ENCODE measurements around the gene COQ2.

DNA sequence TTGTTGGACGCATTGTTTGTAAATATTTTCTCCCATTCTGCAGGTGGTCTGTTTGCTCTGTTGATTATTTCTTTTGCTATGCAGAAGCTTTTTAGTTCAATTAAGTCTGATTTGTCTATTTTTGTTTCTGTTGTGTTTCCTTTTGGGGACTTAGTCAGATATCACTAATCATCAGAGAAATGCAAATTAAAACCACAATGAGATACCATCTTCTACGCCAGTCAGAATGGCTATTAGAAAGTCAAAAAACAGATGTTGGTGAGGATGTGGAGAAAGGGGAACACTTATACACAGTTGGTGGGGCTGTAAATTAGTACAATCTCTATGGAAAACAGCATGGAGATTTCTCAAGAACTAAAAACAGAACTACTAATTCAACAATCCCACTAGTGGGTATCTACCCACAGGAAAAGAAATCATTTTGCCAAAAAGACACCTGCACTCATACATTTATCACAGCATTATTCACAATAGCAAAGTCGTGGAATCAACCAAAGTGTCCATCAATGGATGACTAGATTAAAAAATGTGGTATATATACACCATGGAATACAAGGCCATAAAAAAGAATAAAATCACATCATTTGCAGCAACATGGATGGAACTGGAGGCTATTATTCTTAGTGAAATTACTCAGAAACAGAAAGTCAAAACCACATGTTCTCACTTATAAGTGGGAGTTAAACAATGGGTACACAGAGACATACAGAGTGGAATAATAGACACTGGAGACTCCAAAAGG, 8.1 kb downstream of the COQ2 start:
- TF ChIP-seq NRF1 (IDR thresholded peaks at IDR 0.05; ENCODE audit: low read depth, low read length) (no peak), RXRA (IDR thresholded peaks at IDR 0.05; ENCODE audit: borderline replicate concordance, low read depth) (no peak), POLR2AphosphoS5 (IDR thresholded peaks at IDR 0.05; ENCODE audit: low read depth, low read length) (no peak), ELF1 (IDR thresholded peaks at IDR 0.05) (no peak), MXI1 (IDR thresholded peaks at IDR 0.05; ENCODE audit: low read depth, low read length) (no peak), YY1 (IDR thresholded peaks at IDR 0.05; ENCODE audit: low read depth) (no peak), RAD21 (IDR thresholded peaks at IDR 0.05; ENCODE audit: low read length) (no peak), MAX (IDR thresholded peaks at IDR 0.05; ENCODE audit: low read depth) (no peak), GATA2 (CRISPR knock-in tag; IDR thresholded peaks at IDR 0.05) (no peak), PBX3 (IDR thresholded peaks at IDR 0.05) (no peak), USF2 (IDR thresholded peaks at IDR 0.05; ENCODE audit: borderline replicate concordance, low read depth, low read length) (no peak)
- TF ChIP-seq, protein P1, sequence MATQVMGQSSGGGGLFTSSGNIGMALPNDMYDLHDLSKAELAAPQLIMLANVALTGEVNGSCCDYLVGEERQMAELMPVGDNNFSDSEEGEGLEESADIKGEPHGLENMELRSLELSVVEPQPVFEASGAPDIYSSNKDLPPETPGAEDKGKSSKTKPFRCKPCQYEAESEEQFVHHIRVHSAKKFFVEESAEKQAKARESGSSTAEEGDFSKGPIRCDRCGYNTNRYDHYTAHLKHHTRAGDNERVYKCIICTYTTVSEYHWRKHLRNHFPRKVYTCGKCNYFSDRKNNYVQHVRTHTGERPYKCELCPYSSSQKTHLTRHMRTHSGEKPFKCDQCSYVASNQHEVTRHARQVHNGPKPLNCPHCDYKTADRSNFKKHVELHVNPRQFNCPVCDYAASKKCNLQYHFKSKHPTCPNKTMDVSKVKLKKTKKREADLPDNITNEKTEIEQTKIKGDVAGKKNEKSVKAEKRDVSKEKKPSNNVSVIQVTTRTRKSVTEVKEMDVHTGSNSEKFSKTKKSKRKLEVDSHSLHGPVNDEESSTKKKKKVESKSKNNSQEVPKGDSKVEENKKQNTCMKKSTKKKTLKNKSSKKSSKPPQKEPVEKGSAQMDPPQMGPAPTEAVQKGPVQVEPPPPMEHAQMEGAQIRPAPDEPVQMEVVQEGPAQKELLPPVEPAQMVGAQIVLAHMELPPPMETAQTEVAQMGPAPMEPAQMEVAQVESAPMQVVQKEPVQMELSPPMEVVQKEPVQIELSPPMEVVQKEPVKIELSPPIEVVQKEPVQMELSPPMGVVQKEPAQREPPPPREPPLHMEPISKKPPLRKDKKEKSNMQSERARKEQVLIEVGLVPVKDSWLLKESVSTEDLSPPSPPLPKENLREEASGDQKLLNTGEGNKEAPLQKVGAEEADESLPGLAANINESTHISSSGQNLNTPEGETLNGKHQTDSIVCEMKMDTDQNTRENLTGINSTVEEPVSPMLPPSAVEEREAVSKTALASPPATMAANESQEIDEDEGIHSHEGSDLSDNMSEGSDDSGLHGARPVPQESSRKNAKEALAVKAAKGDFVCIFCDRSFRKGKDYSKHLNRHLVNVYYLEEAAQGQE (IDR thresholded peaks at IDR 0.05; ENCODE audit: low read depth, low read length): no peak
- TF ChIP-seq, protein P2, sequence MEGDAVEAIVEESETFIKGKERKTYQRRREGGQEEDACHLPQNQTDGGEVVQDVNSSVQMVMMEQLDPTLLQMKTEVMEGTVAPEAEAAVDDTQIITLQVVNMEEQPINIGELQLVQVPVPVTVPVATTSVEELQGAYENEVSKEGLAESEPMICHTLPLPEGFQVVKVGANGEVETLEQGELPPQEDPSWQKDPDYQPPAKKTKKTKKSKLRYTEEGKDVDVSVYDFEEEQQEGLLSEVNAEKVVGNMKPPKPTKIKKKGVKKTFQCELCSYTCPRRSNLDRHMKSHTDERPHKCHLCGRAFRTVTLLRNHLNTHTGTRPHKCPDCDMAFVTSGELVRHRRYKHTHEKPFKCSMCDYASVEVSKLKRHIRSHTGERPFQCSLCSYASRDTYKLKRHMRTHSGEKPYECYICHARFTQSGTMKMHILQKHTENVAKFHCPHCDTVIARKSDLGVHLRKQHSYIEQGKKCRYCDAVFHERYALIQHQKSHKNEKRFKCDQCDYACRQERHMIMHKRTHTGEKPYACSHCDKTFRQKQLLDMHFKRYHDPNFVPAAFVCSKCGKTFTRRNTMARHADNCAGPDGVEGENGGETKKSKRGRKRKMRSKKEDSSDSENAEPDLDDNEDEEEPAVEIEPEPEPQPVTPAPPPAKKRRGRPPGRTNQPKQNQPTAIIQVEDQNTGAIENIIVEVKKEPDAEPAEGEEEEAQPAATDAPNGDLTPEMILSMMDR (IDR thresholded peaks at IDR 0.05): no peak

Measured in SK-N-SH (cell line).